Stimulated activated memory B cell treated with anti-CD40 and anti-IgM and Interleukin-4, amounts not matched to agents 10 μg/mL and 1 μg/mL and 100 μg/mL, for 72 hours (primary cell): ENCODE measurements around the gene SURF4.
A peak's percentile ranks its signal among the peaks of the same experiment; 100 is the strongest.
"Not testable (repeated sequence)": the region's sequence is repeated elsewhere in the genome, so short reads cannot be mapped to it uniquely, and the experiment has no call there.

ENCODE experiments used
- ATAC-seq: fragments of 150-1000 bp; cut with Tn5 transposase; 2 replicates; pipeline ENCODE4 v1.10.0; 2021
- H3K27ac Mint-ChIP-seq: one replicate; pipeline ENCODE4 v1.8.0; 2022; ENCODE audit warnings: mild to moderate bottlenecking, mixed read lengths
- H3K27me3 Mint-ChIP-seq: one replicate; pipeline ENCODE4 v1.8.0; 2022; ENCODE audit warnings: mixed read lengths
- H3K36me3 Mint-ChIP-seq: one replicate; pipeline ENCODE4 v1.8.0; 2022; ENCODE audit warnings: mixed read lengths
- H3K4me1 Mint-ChIP-seq: one replicate; pipeline ENCODE4 v1.8.0; 2022; ENCODE audit warnings: mixed read lengths
- H3K4me3 Mint-ChIP-seq: one replicate; pipeline ENCODE4 v1.8.0; 2022; ENCODE audit warnings: mild to moderate bottlenecking, moderate library complexity, mixed read lengths
- H3K9me3 Mint-ChIP-seq: one replicate; pipeline ENCODE4 v1.8.0; 2022; ENCODE audit warnings: mixed read lengths

The SURF4 gene

DNA sequence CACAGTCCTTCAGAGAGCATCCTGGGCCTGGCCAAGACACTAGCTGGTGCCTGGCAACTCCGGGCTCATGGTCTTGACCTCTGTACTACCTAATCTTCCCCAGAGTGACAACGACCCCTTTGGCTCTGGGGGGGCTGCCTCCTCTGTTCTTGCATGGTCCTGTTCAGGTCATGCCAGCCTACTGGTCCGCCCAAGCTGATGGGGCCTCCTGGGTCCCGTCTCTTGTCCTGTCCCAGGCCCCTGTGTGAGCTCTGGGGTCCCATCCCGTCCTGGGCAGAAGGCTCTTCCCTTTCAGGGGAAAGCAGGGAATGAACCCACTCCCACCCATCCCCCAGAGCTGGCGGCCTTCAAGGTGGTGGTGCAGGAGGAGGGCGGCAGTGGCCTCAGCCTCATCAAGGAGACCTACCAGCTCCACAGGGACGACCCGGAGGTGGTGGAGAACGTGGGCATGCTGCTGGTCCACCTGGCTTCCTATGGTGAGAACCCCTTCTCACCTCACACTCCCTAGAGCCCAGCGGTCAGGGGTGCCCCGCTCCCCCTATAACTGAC lies 28.7 kb upstream of the SURF4 start:
- peak overlapping the region; percentile 30 for H3K27ac Mint-ChIP-seq
- no peaks in the 10 kb centered on the region for H3K27me3 Mint-ChIP-seq
- no peak for ATAC-seq
- peaks cover 33% of the 10 kb centered on the region for H3K36me3 Mint-ChIP-seq
- H3K4me3 Mint-ChIP-seq: no peak overlapping the region
- peaks cover 25% of the 10 kb centered on the region for H3K4me1 Mint-ChIP-seq
- H3K9me3 Mint-ChIP-seq: no peaks in the 10 kb centered on the region

DNA sequence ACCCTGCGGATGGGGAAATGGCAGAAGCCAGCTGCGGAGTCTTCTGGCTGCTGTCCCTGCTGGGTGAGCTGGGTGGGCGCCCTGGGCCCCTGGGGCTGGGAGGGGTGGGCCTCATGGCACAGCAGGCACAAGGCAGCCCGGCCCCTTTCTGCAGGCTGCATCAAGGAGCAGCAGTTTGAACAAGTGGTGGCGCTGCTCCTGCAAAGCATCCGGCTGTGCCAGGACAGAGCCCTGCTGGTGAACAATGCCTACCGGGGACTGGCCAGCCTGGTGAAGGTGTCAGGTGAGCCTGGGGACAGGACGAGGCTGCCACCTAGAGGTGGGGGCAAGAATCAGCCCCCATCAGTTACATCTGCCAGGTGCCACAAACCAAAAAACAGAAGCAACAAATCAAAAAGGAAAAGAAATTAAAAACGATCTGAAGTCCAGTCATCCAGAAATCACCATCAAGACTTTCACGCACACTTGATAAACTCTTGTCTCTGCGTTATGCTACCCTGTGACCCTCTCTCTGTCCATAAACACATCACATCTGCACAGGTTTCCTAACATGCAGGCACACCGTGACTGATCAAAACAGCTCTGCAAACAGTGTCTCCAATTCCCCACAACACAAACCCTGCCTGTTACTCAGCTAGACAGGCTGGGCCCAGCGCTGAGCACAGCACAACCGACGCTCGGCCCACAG lies 28.1 kb upstream of the SURF4 start:
- no peaks in the 10 kb centered on the region for H3K9me3 Mint-ChIP-seq
- ATAC-seq: no peak
- no peak overlapping the region for H3K4me3 Mint-ChIP-seq
- peak overlapping the region; percentile 30 for H3K27ac Mint-ChIP-seq
- peaks cover 25% of the 10 kb centered on the region for H3K4me1 Mint-ChIP-seq
- H3K27me3 Mint-ChIP-seq: no peaks in the 10 kb centered on the region
- peaks cover 31% of the 10 kb centered on the region for H3K36me3 Mint-ChIP-seq

DNA sequence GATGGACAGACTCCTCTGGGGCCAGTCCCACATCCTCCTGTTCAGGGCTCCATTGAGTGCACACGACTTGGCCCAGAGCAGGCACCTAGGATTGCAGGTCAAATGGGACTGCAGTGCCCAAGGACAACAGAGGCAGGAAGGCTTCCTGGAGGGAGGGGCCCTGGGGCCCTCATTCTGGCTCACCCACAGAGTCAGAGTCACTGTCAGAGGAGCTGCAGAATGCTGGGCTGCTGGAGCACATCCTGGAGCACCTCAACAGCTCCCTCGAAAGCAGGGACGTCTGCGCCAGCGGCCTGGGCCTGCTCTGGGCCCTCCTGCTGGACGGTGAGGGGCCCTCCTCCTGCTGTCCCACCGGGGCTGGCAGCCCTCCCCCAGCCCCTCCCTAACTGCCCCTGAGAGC lies 26.8 kb upstream of the SURF4 start:
- Mint-ChIP-seq H3K4me3 (no peak overlapping the region), H3K27ac (no peak overlapping the region), H3K36me3 (peaks cover 27% of the 10 kb centered on the region), H3K27me3 (no peaks in the 10 kb centered on the region), H3K9me3 (no peaks in the 10 kb centered on the region), H3K4me1 (peaks cover 21% of the 10 kb centered on the region)
- ATAC-seq: no peak

DNA sequence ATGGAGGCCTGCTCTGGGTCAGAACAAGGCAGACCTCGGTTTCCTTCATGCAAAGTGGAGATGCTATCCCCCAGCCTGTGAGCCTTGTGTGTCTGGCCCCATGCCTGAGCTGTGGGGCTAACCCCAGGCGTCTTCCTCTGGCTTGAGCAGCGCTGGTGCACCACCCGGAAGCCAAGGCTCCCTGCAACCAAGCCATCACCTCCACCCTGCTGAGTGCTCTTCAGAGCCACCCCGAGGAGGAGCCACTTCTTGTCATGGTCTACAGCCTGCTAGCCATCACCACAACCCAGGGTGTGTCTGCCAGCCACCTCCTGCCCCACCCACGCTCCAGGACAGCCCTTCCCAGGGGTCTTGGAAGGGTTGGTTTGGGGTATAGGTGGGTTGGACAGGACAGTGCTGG lies 25.7 kb upstream of the SURF4 start:
- no peaks in the 10 kb centered on the region for H3K9me3 Mint-ChIP-seq
- no peak for ATAC-seq

DNA sequence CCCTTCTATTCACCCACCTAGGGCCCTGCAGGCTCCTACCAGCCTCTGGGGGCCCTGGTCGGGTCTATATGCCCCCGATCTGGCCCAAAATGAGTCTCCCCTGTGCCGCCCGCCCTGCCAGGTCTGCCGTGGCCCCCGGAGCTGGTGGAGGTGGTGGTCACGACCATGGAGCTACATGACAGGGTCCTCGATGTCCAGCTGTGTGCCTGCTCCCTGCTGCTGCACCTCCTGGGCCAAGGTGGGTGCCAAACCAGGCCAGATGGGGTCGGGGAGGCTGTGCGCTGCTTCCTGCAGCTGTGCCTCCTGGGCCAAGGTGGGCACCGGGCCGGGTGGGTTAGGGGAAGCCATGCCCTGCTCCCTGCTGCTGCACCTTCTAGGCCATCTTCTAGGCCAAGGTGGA lies 24.4 kb upstream of the SURF4 start:
- Mint-ChIP-seq H3K4me3 (no peak overlapping the region), H3K27me3 (peaks cover 6% of the 10 kb centered on the region), H3K27ac (no peak overlapping the region), H3K4me1 (peaks cover 7% of the 10 kb centered on the region), H3K36me3 (peaks cover 4% of the 10 kb centered on the region), H3K9me3 (no peaks in the 10 kb centered on the region)
- ATAC-seq: no peak

More for the DNA sequence above, 25.7 kb upstream of the SURF4 start:
- Mint-ChIP-seq H3K27ac (no peak overlapping the region), H3K4me1 (peaks cover 10% of the 10 kb centered on the region), H3K27me3 (no peaks in the 10 kb centered on the region), H3K36me3 (peaks cover 16% of the 10 kb centered on the region), H3K4me3 (no peak overlapping the region)

DNA sequence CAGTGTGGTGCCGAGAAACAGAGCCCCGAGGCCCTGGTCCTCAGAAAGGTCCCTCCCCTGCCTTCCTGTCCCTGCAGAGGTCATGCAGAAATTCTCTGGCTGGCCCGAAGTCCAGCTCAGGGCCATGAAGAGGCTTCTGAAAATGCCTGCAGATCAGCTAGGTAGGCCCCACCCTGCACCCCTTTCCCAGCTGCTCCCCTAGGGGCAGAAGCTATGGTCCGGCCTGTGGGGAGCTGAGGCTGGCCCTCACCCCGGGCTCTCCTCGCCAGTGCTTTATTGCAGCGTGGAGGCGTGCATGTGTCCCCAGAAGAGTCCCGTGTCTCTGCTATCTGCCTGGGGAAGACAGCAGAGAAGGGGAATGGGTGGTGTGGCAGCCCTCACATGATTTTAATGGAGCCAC lies 22.0 kb upstream of the SURF4 start:
- H3K4me1 Mint-ChIP-seq: no peaks in the 10 kb centered on the region
- ATAC-seq: no peak
- H3K9me3 Mint-ChIP-seq: no peaks in the 10 kb centered on the region
- no peaks in the 10 kb centered on the region for H3K36me3 Mint-ChIP-seq
- no peak overlapping the region for H3K4me3 Mint-ChIP-seq
- H3K27me3 Mint-ChIP-seq: peaks cover 30% of the 10 kb centered on the region
- no peak overlapping the region for H3K27ac Mint-ChIP-seq

DNA sequence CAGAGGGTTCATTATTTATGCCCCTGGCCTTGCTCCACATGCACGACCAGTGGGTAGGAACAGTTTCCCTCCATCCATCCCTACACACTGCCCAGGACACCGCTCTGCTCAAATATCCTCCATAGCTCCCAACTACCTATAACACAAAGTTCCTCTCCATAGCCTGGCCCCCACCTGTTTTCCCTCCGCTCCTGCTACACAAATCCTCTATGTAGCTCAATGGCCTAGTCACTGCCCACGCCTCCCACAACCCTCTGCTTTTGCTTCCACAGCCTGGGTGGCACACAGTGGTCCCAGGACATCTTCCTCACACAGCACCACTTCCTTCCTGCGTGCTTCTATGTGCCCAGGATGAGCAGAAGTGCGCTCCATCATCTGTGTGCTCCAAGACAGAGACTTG lies 21.5 kb upstream of the SURF4 start:
- ATAC-seq: no peak
- no peaks in the 10 kb centered on the region for H3K4me1 Mint-ChIP-seq
- no peak overlapping the region for H3K27ac Mint-ChIP-seq
- H3K4me3 Mint-ChIP-seq: no peak overlapping the region
- no peaks in the 10 kb centered on the region for H3K36me3 Mint-ChIP-seq
- peaks cover under 1% of the 10 kb centered on the region for H3K9me3 Mint-ChIP-seq
- peaks cover 35% of the 10 kb centered on the region for H3K27me3 Mint-ChIP-seq

DNA sequence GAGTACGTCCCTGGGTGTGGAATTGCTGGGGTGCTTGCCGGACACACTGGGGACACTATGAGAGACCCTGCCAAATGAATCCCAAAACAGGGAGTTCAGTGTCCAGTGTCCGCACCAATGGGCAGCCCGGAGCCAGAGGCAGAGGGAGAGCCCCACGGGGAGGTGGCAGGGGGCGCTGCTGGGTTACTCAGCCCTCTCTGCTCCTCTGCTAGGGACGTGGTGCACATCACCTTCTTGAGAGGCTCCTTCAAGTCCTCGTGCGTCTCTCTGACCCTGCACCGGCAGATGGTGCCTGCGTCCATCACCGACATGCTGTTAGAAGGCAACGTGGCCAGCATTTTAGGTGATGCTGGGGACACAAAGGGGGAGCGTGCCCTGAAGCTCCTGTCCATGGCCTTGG lies 21.1 kb upstream of the SURF4 start:
- no peak for ATAC-seq
- H3K36me3 Mint-ChIP-seq: no peaks in the 10 kb centered on the region
- H3K4me3 Mint-ChIP-seq: no peak overlapping the region
- peaks cover 39% of the 10 kb centered on the region for H3K27me3 Mint-ChIP-seq
- no peaks in the 10 kb centered on the region for H3K4me1 Mint-ChIP-seq
- H3K27ac Mint-ChIP-seq: no peak overlapping the region
- H3K9me3 Mint-ChIP-seq: peaks cover 3% of the 10 kb centered on the region

DNA sequence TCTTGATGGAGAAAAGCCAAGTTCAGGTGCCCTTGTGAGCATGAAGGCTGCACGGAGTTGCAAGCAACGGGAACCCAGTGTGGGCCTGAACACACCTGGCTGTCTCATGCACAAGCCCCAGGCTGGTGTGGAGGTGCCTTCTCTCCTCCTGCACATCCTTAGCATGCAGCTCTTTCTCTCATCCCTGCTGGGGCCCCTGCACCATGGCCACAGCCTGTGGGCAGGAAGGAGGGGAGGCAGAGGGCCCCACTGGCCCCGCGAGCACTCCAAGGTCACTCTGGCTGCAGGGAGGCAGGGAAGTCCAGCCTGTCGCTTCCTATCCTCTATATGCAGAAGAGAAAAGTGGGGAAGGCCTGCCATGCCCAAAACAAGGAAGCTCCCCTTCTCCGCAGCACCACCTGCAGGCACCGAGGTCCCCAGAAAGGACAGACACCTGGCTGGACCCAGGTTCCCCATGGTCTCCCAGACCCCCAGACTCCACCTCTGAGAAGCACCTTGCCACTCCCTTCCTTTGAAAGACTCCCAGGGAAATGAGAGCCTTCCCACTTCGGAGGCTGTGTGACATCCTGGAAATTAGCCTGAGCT lies 18.9 kb upstream of the SURF4 start:
- Mint-ChIP-seq H3K27me3 (peaks cover 55% of the 10 kb centered on the region), H3K36me3 (no peaks in the 10 kb centered on the region), H3K4me3 (no peak overlapping the region), H3K9me3 (peaks cover 3% of the 10 kb centered on the region), H3K27ac (no peak overlapping the region), H3K4me1 (no peaks in the 10 kb centered on the region)
- ATAC-seq: no peak

DNA sequence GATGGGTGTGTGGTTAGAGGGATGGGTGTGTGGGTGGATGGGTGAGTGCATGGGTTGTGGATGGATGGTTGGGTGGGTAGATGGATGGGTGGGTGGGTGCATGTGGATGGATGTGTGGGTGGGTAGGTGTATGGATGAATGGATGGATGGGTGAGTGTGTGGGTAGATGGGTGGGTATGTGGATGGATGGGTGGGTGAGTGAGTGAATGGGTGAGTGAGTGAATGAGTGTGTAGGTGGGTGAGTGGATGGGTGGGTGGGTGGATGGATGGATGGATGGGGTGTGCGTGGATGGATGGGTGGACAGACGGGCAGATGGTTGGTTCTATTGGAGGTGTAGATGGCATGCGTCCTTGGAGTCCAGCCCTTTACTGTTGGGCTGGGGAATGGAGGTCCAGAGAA lies 17.5 kb upstream of the SURF4 start:
- no peaks in the 10 kb centered on the region for H3K4me1 Mint-ChIP-seq
- H3K27me3 Mint-ChIP-seq: peaks cover 62% of the 10 kb centered on the region
- no peak overlapping the region for H3K4me3 Mint-ChIP-seq
- ATAC-seq: no peak
- no peaks in the 10 kb centered on the region for H3K36me3 Mint-ChIP-seq
- no peak overlapping the region for H3K27ac Mint-ChIP-seq
- peaks cover 3% of the 10 kb centered on the region for H3K9me3 Mint-ChIP-seq

DNA sequence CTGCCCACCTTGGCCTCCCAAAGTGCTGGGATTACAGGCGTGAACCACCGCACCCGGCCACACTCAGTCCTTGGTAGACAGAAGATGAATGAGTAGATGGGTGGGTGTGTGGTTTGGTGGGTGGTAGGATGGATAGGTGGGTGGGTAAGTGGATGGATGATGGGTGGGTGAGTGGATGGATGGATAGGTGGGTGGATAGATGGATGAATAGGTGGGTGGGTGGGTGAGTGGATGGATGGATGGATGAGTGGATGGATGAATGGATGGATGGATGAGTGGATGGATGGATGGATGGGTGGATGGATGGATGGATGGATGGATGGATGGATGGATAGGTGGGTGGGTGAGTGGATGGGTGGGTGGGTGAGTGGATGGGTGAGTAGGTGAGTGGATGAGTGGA lies 16.4 kb upstream of the SURF4 start:
- H3K4me3 Mint-ChIP-seq, ATAC-seq, H3K9me3 Mint-ChIP-seq, H3K36me3 Mint-ChIP-seq, H3K27ac Mint-ChIP-seq, H3K4me1 Mint-ChIP-seq: not testable (repeated sequence)
- H3K27me3 Mint-ChIP-seq: peaks cover 62% of the 10 kb centered on the region

DNA sequence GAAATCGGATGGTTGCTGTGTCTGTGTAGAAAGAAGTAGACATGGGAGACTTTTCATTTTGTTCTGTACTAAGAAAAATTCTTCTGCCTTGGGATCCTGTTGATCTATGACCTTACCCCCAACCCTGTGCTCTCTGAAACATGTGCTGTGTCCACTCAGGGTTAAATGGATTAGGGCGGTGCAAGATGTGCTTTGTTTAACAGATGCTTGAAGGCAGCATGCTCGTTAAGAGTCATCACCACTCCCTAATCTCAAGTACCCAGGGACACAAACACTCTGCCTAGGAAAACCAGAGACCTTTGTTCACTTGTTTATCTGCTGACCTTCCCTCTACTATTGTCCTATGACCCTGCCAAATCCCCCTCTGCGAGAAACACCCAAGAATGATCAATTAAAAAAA lies 15.6 kb upstream of the SURF4 start:
- H3K4me1 Mint-ChIP-seq, H3K27ac Mint-ChIP-seq, H3K36me3 Mint-ChIP-seq, H3K9me3 Mint-ChIP-seq, ATAC-seq, H3K4me3 Mint-ChIP-seq: not testable (repeated sequence)
- H3K27me3 Mint-ChIP-seq: peaks cover 62% of the 10 kb centered on the region

DNA sequence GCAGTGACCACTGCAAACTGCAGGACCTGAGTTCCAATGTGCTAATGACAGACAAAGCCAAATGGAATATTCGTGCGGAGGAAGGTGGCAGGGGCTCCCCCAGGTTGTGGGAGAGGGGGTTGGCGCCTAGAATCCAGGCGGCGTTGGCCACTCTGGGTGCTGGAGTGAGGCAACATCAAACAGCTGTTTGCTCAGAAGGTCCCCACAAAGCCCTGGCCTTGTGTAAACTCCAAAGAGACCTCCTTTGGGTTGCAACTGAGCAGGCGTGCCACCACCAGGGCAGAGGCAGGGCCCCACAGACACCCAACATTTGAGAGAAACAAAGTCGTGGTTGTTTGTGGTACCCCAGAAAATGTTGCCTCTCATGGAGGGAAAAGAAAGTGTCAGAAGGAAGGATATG lies 14.9 kb upstream of the SURF4 start:
- H3K9me3 Mint-ChIP-seq: peaks cover 3% of the 10 kb centered on the region
- no peak overlapping the region for H3K4me3 Mint-ChIP-seq
- H3K36me3 Mint-ChIP-seq: no peaks in the 10 kb centered on the region
- no peak for ATAC-seq
- no peak overlapping the region for H3K27ac Mint-ChIP-seq
- H3K4me1 Mint-ChIP-seq: no peaks in the 10 kb centered on the region
- H3K27me3 Mint-ChIP-seq: peaks cover 61% of the 10 kb centered on the region

DNA sequence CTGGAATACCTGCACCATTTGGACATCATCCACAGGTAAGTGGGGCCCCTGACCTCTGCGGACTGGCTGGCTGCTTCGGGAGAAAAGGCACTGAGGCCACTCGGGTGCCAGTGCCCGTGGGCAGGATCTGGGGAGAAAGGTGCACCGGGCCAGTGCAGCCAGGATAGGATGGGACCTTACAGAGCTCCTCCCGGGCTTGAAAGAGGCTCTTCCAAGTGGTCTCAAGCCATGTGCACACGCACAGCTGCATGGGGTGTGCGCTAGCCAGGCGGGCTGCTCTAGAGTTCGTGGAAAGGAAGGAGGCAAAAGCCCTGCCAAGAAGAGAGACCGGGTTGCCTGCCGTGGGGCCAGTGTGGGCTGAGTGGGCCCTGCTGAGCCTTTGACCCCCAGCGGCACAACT lies 13.7 kb upstream of the SURF4 start:
- Mint-ChIP-seq H3K27ac (no peak overlapping the region), H3K4me1 (no peaks in the 10 kb centered on the region), H3K4me3 (no peak overlapping the region), H3K27me3 (peaks cover 49% of the 10 kb centered on the region), H3K9me3 (peaks cover 3% of the 10 kb centered on the region), H3K36me3 (no peaks in the 10 kb centered on the region)
- no peak for ATAC-seq

DNA sequence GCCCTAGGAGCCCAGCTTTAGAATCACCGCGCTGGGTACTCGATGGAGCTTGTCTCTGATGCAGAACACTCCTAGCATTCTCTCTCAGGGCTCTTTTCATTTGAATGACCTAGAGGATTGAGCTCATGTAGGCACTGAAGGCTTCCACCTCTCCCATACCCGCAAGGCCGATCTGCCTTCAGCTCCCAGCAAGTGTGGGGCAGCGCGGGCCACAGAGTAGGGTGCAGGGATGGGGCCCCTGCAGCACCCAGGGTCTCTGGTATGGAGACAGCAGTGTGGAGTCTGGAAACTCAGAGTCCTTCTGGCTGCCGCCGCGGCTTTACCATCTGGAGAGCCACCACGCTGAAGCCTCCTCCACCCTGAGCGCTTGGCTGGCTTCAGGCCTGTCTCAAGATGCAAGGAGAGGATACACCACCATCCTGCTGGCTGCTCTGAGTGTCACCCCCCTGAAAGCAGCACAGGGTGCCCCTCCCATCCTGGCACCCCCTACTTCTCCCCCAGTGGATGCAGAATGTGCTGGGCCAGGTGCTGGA lies 13.2 kb upstream of the SURF4 start:
- Mint-ChIP-seq H3K27ac (no peak overlapping the region), H3K27me3 (peaks cover 44% of the 10 kb centered on the region), H3K36me3 (no peaks in the 10 kb centered on the region), H3K9me3 (peaks cover 3% of the 10 kb centered on the region), H3K4me3 (no peak overlapping the region), H3K4me1 (no peaks in the 10 kb centered on the region)
- no peak for ATAC-seq

DNA sequence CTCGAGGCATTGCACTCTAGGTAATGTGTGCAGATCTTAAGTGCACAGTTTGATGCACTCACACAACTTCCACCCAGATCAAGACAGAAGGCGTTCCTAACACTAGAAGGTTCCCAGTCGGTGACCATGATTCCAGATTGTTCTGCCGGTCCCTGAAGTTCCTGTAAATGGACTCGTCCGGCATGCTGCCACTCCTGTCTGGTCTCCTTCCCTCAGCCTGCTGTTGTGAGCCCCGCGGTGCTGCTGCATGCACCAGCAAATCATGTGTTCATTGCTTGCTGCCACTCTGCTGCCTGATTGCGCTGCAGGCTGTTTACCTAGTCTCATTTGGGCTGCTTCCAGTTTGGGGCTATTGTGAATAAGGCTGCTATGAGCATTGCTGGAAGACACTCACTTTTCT lies 11.8 kb upstream of the SURF4 start:
- Mint-ChIP-seq H3K27me3 (peaks cover 30% of the 10 kb centered on the region), H3K36me3 (no peaks in the 10 kb centered on the region), H3K9me3 (peaks cover 3% of the 10 kb centered on the region), H3K4me3 (no peak overlapping the region), H3K4me1 (no peaks in the 10 kb centered on the region), H3K27ac (no peak overlapping the region)
- ATAC-seq: no peak
